Measurements from ENCODE around the gene ZFP92.
"Not testable (repeated sequence)": the region's sequence is repeated elsewhere in the genome, so short reads cannot be mapped to it uniquely, and the experiment has no call there.

The ZFP92 gene, protein sequence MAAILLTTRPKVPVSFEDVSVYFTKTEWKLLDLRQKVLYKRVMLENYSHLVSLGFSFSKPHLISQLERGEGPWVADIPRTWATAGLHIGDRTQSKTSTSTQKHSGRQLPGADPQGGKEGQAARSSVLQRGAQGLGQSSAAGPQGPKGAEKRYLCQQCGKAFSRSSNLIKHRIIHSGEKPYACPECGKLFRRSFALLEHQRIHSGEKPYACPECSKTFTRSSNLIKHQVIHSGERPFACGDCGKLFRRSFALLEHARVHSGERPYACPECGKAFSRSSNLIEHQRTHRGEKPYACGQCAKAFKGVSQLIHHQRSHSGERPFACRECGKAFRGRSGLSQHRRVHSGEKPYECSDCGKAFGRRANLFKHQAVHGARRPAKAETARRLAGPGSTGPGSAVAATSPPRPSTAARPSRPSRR

DNA sequence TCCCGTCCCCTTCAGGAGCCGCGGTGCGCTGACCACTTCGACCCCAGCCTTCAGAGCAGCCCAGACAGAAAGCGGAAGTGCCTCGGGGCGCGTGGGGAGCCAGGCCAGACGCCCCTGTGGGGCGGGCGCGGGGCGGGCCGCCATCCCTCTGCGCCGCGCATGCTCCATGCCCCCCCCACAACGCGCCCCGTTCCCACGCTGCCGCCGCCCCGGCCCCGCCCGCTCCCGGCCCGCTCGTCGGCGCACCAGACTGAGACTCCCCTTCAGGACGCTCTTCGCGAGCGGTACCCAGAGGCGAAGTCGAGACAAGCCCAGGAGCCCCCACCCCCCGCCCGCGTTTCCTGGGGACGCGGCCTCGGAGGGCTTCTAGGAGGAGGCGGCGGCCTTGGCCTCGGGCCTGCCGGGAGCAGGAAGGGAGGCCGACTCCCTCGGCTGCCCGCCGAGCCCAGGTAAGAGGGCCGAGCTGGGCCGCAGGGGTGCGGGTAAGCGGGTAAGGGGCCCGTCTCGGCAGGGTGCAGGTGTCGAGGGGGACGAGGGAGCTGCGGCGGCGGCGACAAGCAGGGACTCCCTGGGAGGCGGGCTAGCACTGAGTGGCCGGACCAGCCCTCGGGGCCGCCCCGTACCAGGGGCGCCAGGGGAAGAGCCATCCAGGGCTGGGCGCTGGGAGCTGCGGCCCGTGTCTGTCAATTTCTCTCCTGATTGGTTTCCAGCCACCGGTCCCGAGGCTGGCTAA, at the start of gene ZFP92:
Gene ZFP92, plus strand, starts transcription at position 218 of the 733 bp plus-strand sequence. CDS start 6,851 bp downstream, outside the sequence.
- DNase-seq: no peak

GRCh38 chrX:153361781-153362397, 49.4 kb upstream of the ZFP92 start:
- DNase-seq: no peak

GRCh38 chrX:153365670-153366069, 45.6 kb upstream of the ZFP92 start:
- no peak for DNase-seq

DNA sequence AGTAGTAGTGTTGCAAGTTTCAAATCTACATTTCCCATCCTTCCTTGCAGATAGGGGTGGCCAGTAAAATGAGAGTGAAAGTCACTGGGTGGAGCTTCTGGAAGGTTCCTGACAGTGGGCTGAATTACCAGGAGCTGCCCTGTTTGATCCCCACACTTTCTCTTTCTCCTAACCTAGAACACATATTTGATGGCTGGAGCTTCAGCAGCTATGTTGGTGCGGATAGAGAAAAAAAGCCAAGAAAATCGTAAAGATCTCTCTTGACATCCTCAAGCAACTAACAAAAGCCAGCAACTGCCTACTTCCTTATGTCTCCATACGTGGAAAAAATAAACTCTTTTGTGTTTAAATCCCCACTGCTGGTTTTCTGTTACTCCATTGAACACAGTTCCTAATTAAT, 45.2 kb upstream of the ZFP92 start:
- DNase-seq: no peak

DNA sequence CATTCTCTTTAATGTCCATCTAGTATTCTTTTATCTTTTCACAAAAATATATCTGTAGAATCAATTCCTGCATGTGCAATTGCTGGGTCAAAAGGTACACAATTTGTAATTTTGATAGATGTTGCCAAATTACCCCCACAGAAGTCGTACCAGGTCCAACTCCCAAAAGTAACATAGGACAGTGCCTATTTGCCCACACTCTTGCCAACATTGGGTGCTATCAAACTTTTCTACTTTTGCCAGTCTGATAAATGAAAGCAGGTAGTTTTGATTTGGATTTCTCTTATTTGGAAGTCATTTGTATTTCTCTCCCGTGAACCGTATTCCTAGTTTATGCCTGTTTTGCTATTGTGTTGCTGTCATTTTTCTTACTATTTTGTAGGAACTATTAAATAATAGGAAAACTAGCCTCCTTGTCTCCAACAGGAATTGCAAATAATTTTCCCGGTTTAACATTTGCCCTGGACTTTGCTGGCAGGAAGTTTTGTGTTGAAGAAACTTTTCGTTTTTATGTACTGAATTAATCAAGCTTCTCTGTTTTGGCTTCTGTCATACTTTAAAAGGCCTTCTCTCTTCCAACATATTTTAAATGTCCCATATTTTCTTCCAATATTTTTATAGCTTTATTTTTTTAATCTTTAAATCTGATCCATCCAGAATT, 44.3 kb upstream of the ZFP92 start:
- no peak for DNase-seq

DNA sequence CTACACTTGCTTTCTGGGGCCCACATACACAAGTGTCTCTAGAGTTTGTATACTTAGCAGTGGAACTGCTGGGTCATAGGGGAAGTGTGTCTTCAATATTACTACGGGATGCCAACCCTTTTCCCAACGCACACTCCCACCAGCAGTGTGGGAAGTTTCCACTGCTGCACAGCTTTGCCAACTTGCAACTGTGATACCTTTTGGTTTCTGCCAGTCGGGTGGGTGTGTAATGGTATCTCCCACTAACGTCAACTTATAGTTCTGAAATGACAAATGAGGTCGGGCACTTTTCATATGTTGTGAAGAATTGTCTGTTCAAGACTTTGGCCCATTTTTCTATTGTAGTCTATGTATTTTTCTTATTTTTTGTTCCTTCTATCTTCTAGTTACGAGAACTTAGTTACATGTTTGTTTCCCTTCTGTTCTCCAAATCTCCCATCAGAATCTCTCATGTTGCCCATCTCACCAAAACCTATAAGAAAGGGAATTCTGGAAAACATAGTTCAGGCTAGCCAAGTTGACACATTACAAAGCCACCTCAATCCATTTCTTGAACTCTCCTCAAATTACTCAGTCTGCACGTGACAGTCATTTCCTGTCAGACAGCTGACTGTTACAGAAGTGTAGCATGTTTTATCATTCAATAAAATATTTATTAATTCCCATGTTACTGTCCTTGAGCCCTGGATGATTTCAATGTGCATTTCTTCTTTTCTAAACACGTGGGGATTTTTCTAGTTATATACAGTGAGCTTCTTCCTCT, 40.8 kb upstream of the ZFP92 start:
- DNase-seq: no peak

DNA sequence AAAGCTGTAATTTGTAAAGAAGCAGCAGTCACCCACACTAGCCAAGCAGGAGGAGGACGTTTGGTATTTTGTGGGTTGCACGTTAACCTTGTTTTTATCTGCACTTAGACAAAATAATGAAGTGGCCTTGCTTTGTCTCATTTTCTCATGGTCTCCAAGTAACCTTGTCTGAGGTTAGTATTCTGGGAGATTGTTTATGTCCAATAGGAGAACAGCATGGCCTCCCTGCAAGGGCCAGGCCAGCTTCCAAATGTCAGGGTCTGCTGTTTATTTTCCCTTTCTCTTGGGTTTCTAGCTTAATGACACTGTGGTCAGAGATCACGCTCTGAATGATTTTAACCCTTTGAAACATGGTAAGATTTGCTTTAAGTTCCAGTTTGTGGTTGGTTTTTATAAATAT, 40.0 kb upstream of the ZFP92 start:
- no peak for DNase-seq

GRCh38 chrX:153372949-153373348, 38.3 kb upstream of the ZFP92 start:
- no peak for DNase-seq

GRCh38 chrX:153374426-153374825, 36.8 kb upstream of the ZFP92 start:
- no peak for DNase-seq

DNA sequence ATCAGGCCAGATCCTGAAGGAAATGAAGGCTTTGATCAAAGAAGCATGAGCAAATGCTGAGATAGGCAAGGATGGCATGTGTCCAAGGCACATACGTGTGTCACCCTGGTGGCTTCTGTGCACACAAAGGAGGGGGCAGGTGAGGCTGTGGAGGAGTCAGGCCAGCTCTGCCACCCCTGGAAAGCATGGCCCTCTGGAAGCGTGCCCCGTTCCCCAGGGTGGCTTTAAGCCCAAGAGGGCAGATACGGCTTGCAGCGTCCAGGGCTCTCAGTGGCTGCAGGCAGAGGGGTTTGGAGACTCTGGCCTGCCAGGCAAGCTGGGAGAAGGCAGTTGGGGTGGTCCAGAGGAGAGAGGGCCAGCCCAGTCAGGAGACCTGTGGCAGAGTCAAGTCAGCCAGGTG, 35.7 kb upstream of the ZFP92 start:
- DNase-seq: no peak

- DNase-seq: no peak
Measured at GRCh38 chrX:153377727-153378126, 33.5 kb upstream of the ZFP92 start.

DNA sequence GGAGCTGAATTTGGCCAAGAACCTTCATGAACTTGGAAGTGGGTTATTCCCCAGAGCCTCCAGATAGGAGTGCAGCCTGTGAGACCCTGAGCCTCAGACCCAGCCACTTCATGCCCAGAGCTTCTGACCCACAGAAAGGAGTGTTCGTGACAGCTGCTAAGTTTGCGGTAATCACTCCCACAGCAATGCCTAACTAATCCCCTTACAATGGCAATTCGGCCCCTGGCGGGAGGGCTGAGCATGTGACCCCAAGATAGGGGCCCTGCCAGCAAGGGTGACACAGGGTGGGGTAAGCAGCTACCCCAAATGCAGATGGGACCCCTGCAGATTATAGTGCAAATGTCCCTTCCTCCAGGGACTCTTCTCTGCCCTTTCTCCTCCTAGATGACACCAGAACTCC, 32.7 kb upstream of the ZFP92 start:
- no peak for DNase-seq

DNA sequence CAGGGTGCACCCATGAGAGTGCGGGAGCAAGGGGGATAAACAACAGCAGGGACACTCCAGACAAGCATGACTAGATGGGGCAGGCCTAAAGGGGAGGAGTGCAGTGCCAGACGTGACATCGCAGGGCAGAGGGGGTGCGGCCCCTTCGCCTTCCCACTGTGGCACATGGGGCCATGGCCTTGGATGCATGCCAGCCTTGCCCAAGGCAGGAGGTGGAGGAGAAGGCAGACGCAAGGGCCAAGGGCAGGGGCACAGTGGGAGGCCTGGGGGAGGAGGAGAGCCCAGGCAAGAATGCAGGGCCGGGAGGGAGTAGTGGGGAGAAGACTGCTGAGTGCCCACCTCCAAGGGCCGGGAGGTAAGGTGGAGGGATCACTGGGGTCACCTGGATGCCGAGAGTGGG, 31.8 kb upstream of the ZFP92 start:
- DNase-seq: no peak

DNA sequence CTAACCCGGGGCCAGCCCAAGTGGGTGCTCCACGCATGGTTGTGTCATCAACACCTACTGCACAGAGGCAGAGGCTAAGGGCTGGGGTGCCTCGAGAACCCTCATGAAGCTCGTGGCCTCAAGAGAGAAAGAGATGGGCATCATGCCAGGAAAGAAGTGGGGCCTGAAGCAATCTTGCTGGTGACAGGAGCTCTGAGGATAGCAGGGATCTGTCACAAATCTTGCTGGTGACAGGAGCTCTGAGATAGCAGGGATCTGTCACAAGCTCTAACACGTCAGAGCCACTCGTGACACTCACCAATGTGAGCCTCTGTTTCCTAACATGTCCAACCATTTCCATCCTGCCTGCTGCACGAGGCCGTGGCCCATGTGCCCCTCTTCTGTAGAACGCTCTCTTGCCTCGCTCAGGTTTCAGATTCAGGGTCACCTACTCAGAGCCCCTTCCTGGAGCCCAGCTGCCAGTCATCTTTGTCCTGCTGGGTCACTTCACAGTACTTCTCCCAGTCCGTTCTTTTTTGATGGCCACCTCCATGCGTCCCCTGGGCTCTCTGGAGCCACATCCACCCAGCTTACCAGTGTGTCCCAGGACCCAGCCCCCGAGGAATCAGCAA, 31.2 kb upstream of the ZFP92 start:
- DNase-seq: no peak

DNA sequence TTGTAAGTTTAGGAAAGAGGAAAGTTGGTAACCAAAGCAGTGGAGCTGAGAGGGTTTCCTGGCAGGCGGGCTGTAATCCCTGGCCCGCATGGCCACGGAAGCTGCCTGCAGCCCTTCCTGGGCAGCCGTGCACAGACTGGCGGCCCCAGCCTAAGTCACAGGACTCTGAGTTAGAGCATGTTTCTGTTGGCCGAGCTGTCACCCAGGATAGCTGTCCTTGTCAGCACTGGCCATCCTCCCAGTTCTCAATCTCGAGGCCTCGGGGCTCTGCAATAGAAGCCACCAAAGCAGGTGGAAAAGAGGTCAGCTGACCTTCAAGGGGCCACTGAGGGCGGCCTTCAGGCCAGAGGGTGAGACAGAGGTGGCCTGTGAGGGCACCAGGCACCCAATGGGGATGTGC, 30.6 kb upstream of the ZFP92 start:
- DNase-seq: no peak

GRCh38 chrX:153381684-153382532, 29.4 kb upstream of the ZFP92 start:
- no peak for DNase-seq

DNA sequence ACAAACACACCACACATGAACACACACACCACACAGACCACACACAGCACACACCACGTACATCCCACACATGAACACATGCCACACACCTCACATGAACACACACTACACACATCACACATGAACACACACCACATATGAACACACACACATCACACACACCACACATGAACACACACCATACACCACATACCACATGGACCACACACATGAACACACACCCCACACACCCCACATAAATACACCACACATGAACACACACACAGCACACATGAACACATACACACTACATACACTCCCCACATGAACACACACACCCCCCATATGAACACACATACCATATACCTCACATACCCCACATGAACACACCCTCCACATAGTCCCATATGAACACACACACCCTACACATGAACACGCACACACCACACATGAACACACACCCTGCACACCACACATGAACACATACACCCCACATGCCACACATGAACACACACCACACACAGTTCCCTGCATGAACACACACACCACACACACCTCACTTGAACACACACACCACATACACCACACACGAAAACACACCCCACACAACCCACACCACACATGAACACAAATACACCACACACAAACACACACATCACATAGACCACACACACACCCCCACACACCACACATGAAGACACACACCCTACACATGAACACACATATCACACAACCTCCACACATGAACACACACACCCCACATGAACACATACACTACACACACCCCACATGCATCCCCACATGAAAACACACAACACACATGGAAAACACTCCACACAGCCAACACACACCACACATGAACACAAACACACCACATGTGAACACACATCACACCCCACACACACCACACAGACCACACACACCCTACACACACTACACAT, 28.4 kb upstream of the ZFP92 start:
- no peak for DNase-seq

DNA sequence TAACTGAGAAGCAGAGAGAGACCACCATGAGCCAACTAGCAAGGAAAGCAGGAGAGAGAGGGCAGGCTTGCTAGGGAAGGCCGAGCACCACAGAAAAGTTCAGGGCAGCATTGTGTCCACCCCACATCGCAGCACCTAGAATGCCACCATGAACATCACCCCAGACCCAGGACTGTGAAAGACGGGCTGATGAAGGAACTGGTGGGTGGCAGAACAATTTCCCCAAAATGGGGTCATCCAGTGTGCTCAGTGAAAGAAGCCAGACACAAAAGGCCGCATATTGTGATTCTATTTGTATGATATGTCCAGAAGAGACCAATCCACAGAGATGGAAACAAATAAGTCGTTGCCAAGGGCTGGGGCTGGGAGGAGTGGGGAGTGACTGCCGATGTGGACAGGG, 26.9 kb upstream of the ZFP92 start:
- no peak for DNase-seq

DNA sequence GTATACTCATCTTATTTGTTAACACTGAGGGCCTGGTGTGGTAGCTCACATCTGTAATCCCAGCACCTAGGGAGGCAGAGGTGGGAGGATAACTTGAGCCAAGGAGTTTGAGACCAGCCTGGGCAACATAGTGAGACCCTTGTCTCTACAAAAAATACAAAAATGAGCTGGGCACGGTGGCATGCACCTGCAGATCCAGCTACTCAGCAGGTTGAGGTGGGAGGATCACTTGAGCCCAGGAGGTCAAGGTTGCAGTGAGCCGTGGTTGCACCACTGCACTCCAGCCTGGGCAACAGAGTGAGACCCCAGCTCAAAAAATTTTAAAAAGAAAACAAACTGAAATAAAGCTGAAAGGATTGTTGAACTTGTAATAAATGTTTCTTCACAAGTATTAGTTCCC, 26.3 kb upstream of the ZFP92 start:
- DNase-seq: not testable (repeated sequence)

DNA sequence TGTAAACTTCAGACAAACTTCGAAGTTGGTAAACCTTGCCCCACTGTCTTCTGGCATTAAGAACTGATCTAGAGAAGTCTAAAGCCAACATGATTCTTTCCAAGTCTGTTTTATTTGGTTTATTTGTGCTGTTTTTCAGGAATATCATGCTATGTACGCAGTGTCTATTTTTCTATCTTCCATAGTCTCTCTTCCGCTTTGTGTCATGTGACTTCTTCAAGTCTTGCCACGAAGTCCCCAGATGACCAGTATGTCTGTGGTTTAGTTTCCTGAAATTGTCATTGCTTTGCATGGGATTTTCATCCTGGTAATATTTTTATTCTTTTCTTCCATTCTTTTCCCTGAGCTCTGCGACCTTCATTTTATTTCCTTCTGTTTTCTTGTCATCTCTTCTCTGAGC, 25.2 kb upstream of the ZFP92 start:
- DNase-seq: no peak

Data from 8988T (cell line).